NB4 (cell line): ENCODE results near the gene COL5A1.
"Not testable (repeated sequence)": the region's sequence is repeated elsewhere in the genome, so short reads cannot be mapped to it uniquely, and the experiment has no call there.

ENCODE experiments used
- DNase-seq: peaks from one replicate; pipeline ENCODE4 v3.0.0; 2010; ENCODE audit warnings: low read depth
- H3K4me3 ChIP-seq: one replicate; pipeline ENCODE4 v1.5.1; 2011; ENCODE audit warnings: mild to moderate bottlenecking, low read depth, low read length, moderate library complexity
- MAX ChIP-seq: IDR thresholded peaks from 2 replicates; pipeline ENCODE4 v1.6.1; 2011; ENCODE audit warnings: low read depth, low read length
- MYC ChIP-seq: IDR thresholded peaks from 2 replicates; pipeline ENCODE4 v1.6.1; 2011; ENCODE audit warnings: low read depth, low read length
- POLR2A ChIP-seq: IDR thresholded peaks from 2 replicates; pipeline ENCODE4 v1.6.1; 2011; ENCODE audit warnings: mild to moderate bottlenecking; ENCODE audit not compliant: insufficient read length; ENCODE audit errors: extremely low read depth
- TF ChIP-seq, protein P1 (sequence below): IDR thresholded peaks from one replicate; pipeline ENCODE4 v1.5.1; 2012; ENCODE audit warnings: low read depth, low read length

COL5A1 gene

GRCh38 chr9:134639994-134640393 is 1.6 kb upstream of the COL5A1 start:
- no peak for TF ChIP-seq MAX
- no peak for TF ChIP-seq MYC
- no peak for TF ChIP-seq POLR2A
- TF ChIP-seq, protein P1, sequence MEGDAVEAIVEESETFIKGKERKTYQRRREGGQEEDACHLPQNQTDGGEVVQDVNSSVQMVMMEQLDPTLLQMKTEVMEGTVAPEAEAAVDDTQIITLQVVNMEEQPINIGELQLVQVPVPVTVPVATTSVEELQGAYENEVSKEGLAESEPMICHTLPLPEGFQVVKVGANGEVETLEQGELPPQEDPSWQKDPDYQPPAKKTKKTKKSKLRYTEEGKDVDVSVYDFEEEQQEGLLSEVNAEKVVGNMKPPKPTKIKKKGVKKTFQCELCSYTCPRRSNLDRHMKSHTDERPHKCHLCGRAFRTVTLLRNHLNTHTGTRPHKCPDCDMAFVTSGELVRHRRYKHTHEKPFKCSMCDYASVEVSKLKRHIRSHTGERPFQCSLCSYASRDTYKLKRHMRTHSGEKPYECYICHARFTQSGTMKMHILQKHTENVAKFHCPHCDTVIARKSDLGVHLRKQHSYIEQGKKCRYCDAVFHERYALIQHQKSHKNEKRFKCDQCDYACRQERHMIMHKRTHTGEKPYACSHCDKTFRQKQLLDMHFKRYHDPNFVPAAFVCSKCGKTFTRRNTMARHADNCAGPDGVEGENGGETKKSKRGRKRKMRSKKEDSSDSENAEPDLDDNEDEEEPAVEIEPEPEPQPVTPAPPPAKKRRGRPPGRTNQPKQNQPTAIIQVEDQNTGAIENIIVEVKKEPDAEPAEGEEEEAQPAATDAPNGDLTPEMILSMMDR, result no peak
- no peak for DNase-seq
- H3K4me3 ChIP-seq, result no peak overlapping the region

DNA sequence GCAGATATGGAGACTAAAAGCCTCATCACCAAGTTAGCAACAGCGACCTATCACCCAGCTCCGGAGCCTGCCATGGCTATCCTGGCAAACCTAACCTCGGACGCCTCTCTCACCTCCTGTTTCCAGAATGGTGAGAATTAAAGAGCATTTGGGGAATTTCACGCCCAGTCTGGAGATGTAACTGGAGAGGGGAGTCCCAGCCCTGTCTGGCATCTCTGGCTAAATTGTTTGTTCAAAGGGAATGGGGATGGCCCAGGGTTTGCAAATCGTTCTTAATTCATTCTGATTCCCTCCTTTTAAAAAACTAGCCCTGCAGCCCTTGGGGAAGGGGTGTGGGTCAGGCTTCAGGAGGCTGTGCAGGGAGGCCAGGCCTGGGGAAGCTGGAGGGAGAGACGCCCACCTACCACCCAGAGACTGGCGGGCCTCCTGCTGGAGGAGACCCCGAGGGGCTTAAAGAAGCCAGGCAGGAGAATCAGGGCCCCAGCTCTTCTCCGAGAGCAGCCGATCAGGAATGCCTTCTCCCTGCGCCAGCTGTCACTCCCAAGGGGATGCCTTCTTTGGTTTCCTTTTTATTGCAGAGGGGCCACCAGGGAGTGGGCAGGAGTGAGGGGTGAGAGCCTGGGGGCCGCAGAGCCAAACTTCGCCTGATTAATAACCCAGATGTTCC is 964 bp upstream of the COL5A1 start:
- TF ChIP-seq POLR2A (no peak), MAX (no peak), MYC (no peak)
- no peak for DNase-seq
- no peak overlapping the region for H3K4me3 ChIP-seq

GRCh38 chr9:134641990-134642384 is 384 bp downstream of the COL5A1 start:
- H3K4me3 ChIP-seq, result no peak overlapping the region
- DNase-seq, result no peak
- TF ChIP-seq MAX (no peak), MYC (no peak), POLR2A (no peak)
- TF ChIP-seq, protein P1, result no peak

- TF ChIP-seq MYC, result no peak
- TF ChIP-seq MAX, result no peak
- TF ChIP-seq, protein P1, result no peak
- TF ChIP-seq POLR2A, result no peak
- no peak for DNase-seq
Observed at GRCh38 chr9:134642385-134643181, 980 bp downstream of the COL5A1 start.

GRCh38 chr9:134643222-134643671 is 1.6 kb downstream of the COL5A1 start:
- H3K4me3 ChIP-seq, result no peak overlapping the region
- no peak for DNase-seq
- no peak for TF ChIP-seq MAX
- TF ChIP-seq POLR2A, result no peak
- TF ChIP-seq, protein P1, result no peak
- TF ChIP-seq MYC, result no peak

More at GRCh38 chr9:134642385-134643181, 980 bp downstream of the COL5A1 start:
- H3K4me3 ChIP-seq, result no peak overlapping the region

DNA sequence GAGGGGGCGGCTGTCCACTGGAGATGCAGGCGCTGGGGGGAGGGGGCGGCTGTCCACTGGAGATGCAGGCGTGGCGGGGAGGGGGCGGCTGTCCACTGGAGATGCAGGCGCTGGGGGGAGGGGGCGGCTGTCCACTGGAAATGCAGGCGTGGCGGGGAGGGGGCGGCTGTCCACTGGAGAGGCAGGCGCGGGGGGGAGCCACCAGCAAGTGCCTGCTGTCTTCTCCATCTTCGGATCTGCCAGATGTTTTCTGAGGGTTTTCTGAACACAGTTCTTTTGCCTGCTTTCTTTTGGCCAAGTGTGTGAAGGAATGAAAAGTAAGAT is 2.8 kb downstream of the COL5A1 start:
- not testable (repeated sequence) for H3K4me3 ChIP-seq, DNase-seq
